SJSA1 (cell line): ENCODE data around the gene CAPRIN2. TPM values are rescaled to one million over a fixed set of nuclear protein-coding genes. Genes with fewer than 3 reads are reported as not detected.
A peak's percentile ranks its signal among the peaks of the same experiment; 100 is the strongest.

Experiments
- DNase-seq, 2 experiments: peaks; one replicate each; pipeline ENCODE4 v3.0.0-alpha.2; 2015 to 2020; ENCODE audit warnings: low spot score in 2 of 2, low read depth in 1 of 2
- H3K27ac ChIP-seq: fragments of 250-450 bp; sonication (Bioruptor Pico); 2 replicates; pipeline ENCODE4 v1.5.1; 2020; ENCODE audit warnings: mild to moderate bottlenecking, moderate library complexity
- H3K27me3 ChIP-seq: fragments of 250-450 bp; sonication (Bioruptor Pico); replicated peaks from 2 replicates; pipeline ENCODE4 v1.5.1; 2020; ENCODE audit warnings: mild to moderate bottlenecking, moderate library complexity
- H3K36me3 ChIP-seq: fragments of 250-450 bp; sonication (Bioruptor Pico); 2 replicates; pipeline ENCODE4 v1.5.1; 2020; ENCODE audit warnings: mild to moderate bottlenecking
- H3K4me1 ChIP-seq: fragments of 250-450 bp; sonication (Bioruptor Pico); replicated peaks from 2 replicates; pipeline ENCODE4 v1.6.1; 2021; ENCODE audit warnings: mild to moderate bottlenecking
- H3K4me3 ChIP-seq: fragments of 250-450 bp; sonication (Bioruptor Pico); 2 replicates; pipeline ENCODE4 v1.5.1; 2020; ENCODE audit warnings: mild to moderate bottlenecking
- H3K9me3 ChIP-seq: fragments of 250-450 bp; sonication (Bioruptor Pico); replicated peaks from 2 replicates; pipeline ENCODE4 v1.5.1; 2020; ENCODE audit warnings: mild to moderate bottlenecking
- total RNA-seq: library from RNA; depleted of rRNA; stranded (reverse); fragments of >200 nt; shearing (Covaris generic); gene quantifications from 2 replicates; pipeline ENCODE4 v1.2.3, GENCODE V29; 2014

Gene CAPRIN2
- total RNA-seq, 1 experiment from 2014 or later: 36.5 TPM

DNA sequence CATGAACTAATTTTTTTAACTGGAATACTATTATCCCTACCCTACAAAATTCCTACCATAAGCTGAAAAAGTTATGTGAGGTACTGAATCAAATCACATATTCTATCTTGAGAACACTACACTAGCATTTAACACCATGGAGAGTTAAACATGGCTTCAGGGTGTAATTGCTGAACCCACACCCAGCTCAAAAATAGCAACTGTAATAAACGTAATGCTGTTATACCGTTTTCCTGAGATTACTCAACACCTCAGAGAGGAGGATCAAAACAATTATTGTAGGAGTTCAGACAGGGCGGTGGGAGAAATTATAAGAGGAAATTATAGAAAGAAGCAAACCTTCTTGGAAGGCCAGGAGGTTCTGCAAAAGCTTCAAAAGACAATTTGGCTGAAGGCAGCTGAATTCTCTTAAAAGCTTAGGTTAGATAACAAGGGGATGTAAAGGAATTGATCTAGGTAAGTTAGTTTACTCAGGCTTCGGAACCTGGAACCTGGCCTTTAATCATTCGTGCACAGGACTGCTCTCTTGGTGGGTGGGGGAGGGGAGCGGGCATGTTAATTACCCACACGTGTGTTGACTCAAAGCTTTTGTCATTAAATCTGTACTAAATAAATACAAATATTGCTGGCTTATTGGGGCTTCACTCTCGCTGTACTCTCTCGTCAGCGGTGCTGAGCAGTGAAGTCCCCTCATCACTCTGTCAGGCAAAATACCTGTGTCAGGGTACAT is 47.0 kb downstream of the CAPRIN2 start:
- H3K27me3 ChIP-seq: no peaks in the 10 kb centered on the region
- H3K27ac ChIP-seq: no peak overlapping the region
- DNase-seq: no peak
- no peak overlapping the region for H3K4me3 ChIP-seq
- no peaks in the 10 kb centered on the region for H3K4me1 ChIP-seq
- H3K36me3 ChIP-seq: peaks cover 40% of the 10 kb centered on the region
- no peaks in the 10 kb centered on the region for H3K9me3 ChIP-seq

DNA sequence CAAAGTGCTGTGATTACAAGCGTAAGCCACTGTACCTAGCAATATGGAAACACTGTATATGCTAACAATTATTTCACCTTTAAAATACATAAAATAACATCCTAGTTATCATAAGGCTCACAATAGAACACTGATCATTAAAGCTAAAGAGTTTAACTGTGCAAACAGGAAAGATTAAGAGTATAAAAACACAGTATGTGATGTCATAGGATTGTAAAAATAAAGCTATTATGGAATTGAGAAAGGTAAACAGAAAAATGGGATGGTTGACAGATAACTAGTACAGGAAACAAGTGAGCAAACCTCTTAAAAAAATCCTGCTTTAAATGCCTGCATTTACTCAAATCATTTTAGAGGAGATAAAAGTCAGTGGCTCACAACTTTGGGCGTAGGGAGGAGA is 48.3 kb downstream of the CAPRIN2 start:
- Histone ChIP-seq H3K9me3 (no peaks in the 10 kb centered on the region), H3K4me1 (no peaks in the 10 kb centered on the region), H3K36me3 (peaks cover 31% of the 10 kb centered on the region), H3K4me3 (no peak overlapping the region), H3K27me3 (no peaks in the 10 kb centered on the region), H3K27ac (no peak overlapping the region)
- no peak for DNase-seq

DNA sequence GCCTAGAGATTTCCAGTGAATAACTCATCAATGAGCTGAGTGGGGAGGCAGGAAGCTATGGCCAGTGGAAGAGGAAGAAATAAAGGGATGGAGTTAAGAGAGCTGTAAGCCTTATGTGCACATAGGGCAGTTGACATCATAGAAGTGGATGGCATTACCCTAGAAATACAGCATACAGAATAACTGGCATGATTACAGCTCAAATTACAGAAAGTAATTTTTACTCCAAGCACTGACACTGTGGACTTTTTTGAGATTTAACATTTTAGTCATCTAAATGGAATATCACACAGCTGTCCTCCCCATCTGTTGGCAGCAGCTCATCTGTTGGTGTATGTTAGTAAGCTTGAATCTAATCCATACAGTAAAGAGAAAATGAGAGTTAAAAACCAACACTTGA is 53.7 kb downstream of the CAPRIN2 start:
- no peak overlapping the region for H3K4me3 ChIP-seq
- no peaks in the 10 kb centered on the region for H3K9me3 ChIP-seq
- H3K4me1 ChIP-seq: peaks cover 3% of the 10 kb centered on the region; the same call in 1 of the 2 replicates
- no peaks in the 10 kb centered on the region for H3K27me3 ChIP-seq
- DNase-seq: no peak
- H3K27ac ChIP-seq: no peak overlapping the region
- no peaks in the 10 kb centered on the region for H3K36me3 ChIP-seq

DNA sequence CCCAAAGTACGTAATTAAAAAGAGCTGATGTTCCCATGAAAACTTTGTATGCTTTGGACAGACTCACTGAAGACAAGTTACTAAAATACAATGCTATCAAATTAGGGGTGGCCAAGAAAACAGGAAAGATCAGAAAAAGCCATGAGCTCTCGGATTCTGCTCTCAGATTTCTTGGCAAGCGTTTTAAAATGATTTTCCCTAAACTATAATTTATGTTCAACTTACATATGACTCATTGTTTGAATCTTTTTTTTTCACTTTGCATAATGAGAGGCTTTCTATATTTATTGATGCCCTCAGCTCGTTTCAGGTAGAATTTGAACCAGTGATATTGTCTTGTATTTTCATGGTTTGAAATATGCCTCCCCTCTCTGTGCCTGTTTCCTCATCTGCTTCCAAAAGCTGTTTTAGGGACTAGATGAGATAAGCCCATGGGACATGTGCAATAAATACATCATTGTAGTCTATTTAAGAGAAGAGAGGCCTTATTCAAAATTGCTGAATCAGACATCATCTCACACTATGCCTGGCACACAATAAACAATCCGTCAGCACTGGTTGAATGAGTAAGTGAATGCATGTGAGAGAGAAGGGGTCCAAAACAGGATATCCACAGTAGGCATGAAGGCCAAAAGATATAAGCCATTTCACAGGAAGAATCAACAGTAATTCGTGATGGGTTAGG is 54.4 kb downstream of the CAPRIN2 start:
- Histone ChIP-seq H3K27me3 (no peaks in the 10 kb centered on the region), H3K4me1 (peaks cover 5% of the 10 kb centered on the region; the same call in 1 of the 2 replicates), H3K27ac (no peak overlapping the region), H3K4me3 (no peak overlapping the region), H3K9me3 (no peaks in the 10 kb centered on the region), H3K36me3 (0 out of 2 replicates have a peak, but pooled peaks cover 2% of the 10 kb centered on the region)
- no peak for DNase-seq

DNA sequence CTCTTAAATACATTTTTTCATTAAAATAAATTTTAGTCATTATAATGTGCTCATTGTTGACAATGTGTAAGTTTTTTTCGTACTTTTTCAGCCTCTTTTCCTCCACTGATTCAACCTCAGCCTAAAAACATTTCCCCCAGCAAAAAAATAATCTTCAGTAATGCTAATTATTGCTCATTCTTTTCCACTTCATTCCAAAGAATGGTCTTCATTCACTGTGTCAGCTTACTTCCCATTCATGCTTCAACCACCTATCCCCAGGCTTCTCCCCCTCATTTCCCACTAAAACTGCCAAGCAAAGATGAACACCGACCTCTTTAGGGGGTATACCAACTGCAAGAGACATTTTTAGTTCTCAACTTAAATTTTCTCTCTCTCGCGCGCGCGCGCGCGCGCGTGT is 56.4 kb downstream of the CAPRIN2 start:
- H3K4me3 ChIP-seq: no peak overlapping the region
- no peak for DNase-seq
- no peaks in the 10 kb centered on the region for H3K9me3 ChIP-seq
- H3K27me3 ChIP-seq: no peaks in the 10 kb centered on the region
- peaks cover 10% of the 10 kb centered on the region; the same call in 1 of the 2 replicates for H3K4me1 ChIP-seq
- H3K27ac ChIP-seq: no peak overlapping the region
- 0 out of 2 replicates have a peak, but pooled peaks cover 4% of the 10 kb centered on the region for H3K36me3 ChIP-seq

DNA sequence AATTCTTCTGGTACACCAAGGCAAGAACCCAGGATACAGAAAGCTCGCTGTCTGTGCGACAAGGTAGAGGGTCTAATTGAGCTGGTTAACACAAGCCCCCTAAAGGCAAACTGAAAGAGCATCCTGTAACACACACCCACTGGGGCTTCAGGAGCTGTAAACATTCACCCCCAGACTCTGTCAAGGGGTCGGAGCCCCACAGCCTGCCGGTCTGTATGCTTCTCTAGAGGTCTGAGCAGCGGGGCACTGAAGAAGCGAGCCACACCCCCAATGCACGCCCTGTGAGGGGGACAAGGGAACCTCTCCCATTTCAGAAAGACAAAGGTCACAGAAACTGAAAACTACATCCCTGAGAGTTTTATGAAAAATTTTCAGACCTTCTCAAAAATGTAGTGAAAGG is 57.8 kb downstream of the CAPRIN2 start:
- Histone ChIP-seq H3K36me3 (0 out of 2 replicates have a peak, but pooled peaks cover 4% of the 10 kb centered on the region), H3K4me3 (no peak overlapping the region), H3K27me3 (no peaks in the 10 kb centered on the region), H3K27ac (no peak overlapping the region), H3K9me3 (no peaks in the 10 kb centered on the region), H3K4me1 (peaks cover 10% of the 10 kb centered on the region; the same call in 1 of the 2 replicates)
- DNase-seq: no peak

DNA sequence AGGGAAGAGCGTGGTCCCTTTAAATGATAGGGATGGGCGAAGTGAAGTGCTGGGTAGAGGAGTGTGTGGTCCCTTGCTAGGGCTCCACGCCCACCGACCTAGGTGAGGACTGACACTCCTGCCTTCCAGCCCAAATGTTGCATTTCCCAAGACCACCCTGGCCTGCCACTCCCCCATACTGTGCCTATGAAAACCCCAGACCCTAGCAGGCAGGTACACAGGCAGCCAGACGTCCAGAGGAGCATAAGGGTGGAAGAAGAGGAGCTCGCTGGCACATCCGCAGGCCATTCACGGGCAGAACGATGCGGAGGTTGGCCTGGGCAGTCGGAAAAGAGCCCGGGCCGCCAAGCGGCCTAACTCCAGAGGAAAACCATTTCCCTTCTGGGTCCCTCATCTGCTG is 58.3 kb downstream of the CAPRIN2 start:
- Histone ChIP-seq H3K9me3 (no peaks in the 10 kb centered on the region), H3K36me3 (0 out of 2 replicates have a peak, but pooled peaks cover 4% of the 10 kb centered on the region), H3K4me1 (peaks cover 11% of the 10 kb centered on the region), H3K27ac (no peak overlapping the region), H3K27me3 (no peaks in the 10 kb centered on the region), H3K4me3 (peak overlapping the region; percentile 79; the same call in 1 of the 2 replicates)
- DNase-seq: no peak

DNA sequence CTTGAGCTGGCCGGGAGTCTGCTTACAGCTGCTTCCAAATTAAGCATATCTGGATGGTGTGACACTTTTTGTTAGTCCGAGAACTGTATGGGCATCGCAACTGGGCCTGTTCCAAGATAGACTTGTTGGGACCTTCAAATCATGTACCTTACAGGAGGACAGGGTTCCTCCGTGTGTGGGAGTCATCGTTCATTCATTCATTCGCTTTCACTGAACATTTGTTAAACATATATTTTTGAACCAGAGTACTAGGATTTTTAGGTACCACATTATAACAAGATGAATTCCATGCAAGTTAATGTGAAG is 58.7 kb downstream of the CAPRIN2 start:
- Histone ChIP-seq H3K9me3 (no peaks in the 10 kb centered on the region), H3K27me3 (no peaks in the 10 kb centered on the region), H3K4me1 (peaks cover 15% of the 10 kb centered on the region), H3K27ac (peak overlapping the region; percentile 71), H3K36me3 (0 out of 2 replicates have a peak, but pooled peaks cover 4% of the 10 kb centered on the region), H3K4me3 (peak overlapping the region; percentile 79)
- no peak for DNase-seq

DNA sequence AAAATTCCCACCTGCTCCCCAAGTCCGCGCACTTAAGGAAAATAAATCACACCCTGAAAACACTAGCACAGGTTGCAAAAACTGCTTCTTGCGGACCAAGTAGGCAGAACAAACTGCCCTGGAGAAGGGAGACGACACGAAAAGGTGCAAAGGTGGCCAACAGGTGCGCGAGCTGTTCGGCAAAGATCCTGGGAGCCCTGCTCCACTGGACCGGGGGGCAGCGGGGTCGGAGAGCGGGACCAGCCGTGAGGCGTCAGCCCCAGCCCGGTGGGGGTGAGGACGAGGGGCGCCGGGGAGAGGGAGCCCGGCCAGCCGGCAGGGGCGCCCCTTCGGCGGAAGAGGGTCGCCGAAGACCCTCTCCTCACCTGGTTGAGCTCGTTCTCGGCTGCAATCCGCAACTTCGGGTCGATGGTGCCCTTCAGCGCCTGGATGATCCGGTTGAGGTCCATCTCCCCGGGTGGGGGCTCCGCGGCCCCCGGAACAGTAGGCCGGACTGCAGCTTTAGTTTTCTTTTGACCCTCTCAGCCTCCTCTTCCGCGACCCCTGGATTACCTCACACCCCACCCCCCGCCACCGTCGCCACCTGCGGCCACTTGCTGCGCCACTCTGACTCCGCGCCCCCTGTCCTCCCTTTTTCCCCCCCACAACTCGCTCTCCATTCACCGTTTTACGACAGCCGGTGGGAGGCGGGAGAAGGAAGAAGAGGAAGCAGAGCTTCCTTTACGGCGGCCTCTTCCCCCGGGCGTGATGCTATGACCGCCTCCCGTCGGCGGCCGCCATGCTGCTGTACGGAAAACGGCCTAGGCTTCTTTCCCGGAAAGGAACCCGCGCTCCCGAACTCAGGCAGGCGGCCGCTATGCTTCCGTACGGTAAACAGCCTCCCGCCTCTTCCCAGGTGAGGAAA is 59.3 kb downstream of the CAPRIN2 start, which contains the start of gene IPO8:
Gene IPO8, minus strand, starts transcription at position 671 of the 904 bp plus-strand sequence. Its CDS starts 222 bp downstream, at position 449.
- H3K4me1 ChIP-seq: peaks cover 18% of the 10 kb centered on the region
- H3K27me3 ChIP-seq: no peaks in the 10 kb centered on the region
- no peaks in the 10 kb centered on the region for H3K9me3 ChIP-seq
- H3K27ac ChIP-seq: peak within 1 kb of the TSS; percentile 71
- DNase-seq: peak; percentile 89 to 93
- peak within 1 kb of the TSS; percentile 79 for H3K4me3 ChIP-seq
- 0 out of 2 replicates have a peak, but pooled peaks cover 4% of the 10 kb centered on the region for H3K36me3 ChIP-seq

DNA sequence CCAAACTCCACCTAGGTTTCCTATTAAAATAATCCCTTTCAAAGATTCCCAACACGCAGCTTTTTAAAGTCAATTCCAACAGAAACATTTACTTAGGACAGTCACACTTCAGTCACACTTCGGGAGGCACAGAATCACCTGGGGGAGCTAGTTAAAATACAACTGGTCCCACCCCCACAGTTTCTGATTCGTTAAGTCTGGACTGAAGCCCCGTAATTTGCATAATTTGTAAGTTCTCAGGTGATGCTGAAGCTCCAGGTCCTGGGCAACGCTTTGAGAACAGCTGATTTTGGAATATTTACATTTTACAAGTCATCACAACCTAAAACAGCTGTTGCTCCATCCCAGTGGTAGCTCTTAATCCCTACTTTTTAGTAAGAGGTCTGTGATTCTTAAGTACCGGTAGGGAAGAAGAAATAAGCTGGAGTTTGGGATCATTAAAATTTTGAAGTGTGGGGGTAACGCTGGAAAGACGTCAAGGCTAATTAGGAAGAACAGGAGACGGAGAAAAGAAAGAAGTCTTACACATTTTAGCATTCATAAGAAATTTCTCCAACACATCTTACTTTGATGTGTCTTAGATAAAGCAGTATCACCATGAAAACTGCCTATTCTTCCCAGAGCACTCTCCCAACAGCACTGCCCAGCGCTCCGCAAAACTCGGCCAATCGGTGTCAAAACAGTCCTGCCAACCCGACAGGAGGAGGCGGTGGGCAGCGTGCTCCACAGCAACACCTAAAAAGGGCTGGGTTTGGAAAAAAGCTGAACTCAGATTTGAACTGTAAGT is 60.1 kb downstream of the CAPRIN2 start:
- Histone ChIP-seq H3K4me3 (peak overlapping the region; percentile 79), H3K27ac (no peak overlapping the region), H3K27me3 (no peaks in the 10 kb centered on the region), H3K9me3 (no peaks in the 10 kb centered on the region), H3K4me1 (peaks cover 18% of the 10 kb centered on the region), H3K36me3 (peaks cover 4% of the 10 kb centered on the region; the same call in 1 of the 2 replicates)
- DNase-seq: peak in 1 of 2 experiments; percentile 31

DNA sequence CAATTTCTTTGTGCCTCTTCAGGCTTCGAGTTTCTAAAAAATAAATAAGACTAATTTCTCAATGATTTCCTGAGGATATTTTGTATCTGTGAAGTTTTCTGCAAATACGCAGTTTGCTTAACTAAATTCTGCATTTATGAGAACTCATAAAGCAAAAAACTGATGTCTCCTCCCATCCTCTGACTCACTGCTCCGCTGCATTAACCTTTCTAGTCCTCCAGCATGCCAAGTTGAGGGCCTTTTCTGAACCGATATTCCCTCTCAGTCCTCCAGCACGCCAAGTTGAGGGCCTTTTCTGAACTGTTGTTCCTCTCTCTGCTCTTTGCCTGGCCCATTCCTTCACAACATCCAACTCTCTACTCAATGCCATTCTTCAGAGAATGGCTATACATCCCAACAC is 62.3 kb downstream of the CAPRIN2 start:
- Histone ChIP-seq H3K27me3 (no peaks in the 10 kb centered on the region), H3K9me3 (no peaks in the 10 kb centered on the region), H3K27ac (no peak overlapping the region), H3K36me3 (peaks cover 4% of the 10 kb centered on the region; the same call in 1 of the 2 replicates), H3K4me1 (peaks cover 24% of the 10 kb centered on the region), H3K4me3 (no peak overlapping the region)
- DNase-seq: no peak

DNA sequence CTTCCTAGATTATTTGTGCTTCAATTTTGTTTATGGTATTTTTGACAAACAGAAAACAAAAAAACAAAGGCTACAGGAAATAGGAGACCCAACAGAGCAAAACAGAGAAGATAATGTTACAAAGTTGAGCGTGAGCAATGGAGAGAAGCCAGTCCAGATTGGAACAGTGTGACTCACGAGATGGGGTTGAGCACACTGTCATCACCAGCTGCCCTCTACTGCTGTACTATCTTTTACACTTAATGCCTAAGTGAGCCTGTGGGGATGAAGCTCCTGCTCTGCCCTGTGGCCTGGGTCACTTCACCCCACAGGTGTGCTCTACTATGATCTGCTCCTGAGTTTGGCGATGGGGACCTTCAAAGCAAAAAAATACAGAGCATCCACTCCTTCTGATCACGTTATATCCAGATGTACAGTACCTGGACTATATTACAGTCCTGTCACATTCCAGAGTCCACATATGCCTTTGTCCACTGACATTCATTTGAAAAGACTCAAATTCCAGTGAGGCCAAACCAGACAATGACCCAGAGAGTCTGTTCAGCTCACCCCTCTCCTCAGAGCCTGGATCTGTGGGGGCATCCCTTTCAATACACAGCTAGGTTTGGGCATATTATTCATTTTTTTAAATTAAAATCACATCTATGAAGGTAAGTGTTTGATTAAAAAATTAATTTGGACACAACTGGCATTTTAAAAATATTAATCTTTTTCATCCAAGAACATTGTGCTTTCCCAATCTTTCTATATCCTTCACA is 63.5 kb downstream of the CAPRIN2 start:
- Histone ChIP-seq H3K4me1 (peaks cover 26% of the 10 kb centered on the region), H3K27ac (no peak overlapping the region), H3K4me3 (no peak overlapping the region), H3K27me3 (no peaks in the 10 kb centered on the region), H3K36me3 (peaks cover 4% of the 10 kb centered on the region; the same call in 1 of the 2 replicates), H3K9me3 (no peaks in the 10 kb centered on the region)
- peak in 1 of 2 experiments; percentile 40 for DNase-seq
